ENCODE data around the gene DOK3.

The DOK3 gene

GRCh38 chr5:177514541-177514940 is 4.9 kb upstream of the DOK3 start:
- DNase-seq (ENCODE audit: low read depth in 2 of 2, low spot score in 1 of 2): no peak

GRCh38 chr5:177513500-177513899 is 3.9 kb upstream of the DOK3 start:
- no peak for DNase-seq (ENCODE audit: low read depth in 2 of 2, low spot score in 1 of 2)

- no peak for DNase-seq (ENCODE audit: low read depth in 2 of 2, low spot score in 1 of 2)
Observed at GRCh38 chr5:177512736-177513380, 3.2 kb upstream of the DOK3 start.

- DNase-seq (ENCODE audit: low read depth in 2 of 2, low spot score in 1 of 2): no peak
Observed at GRCh38 chr5:177511796-177512675, 2.4 kb upstream of the DOK3 start.

GRCh38 chr5:177511181-177511580 is 1.6 kb upstream of the DOK3 start:
- DNase-seq (ENCODE audit: low read depth in 2 of 2, low spot score in 1 of 2): no peak

GRCh38 chr5:177510567-177511053 is 984 bp upstream of the DOK3 start:
- DNase-seq (ENCODE audit: low read depth in 2 of 2, low spot score in 1 of 2): no peak

- DNase-seq (ENCODE audit: low read depth in 2 of 2, low spot score in 1 of 2): no peak
Observed at GRCh38 chr5:177509991-177510566, 453 bp upstream of the DOK3 start.

- DNase-seq (ENCODE audit: low read depth in 2 of 2, low spot score in 1 of 2): no peak
Observed at GRCh38 chr5:177508837-177509236, 789 bp downstream of the DOK3 start.

GRCh38 chr5:177508221-177508611 is 1.4 kb downstream of the DOK3 start:
- DNase-seq (ENCODE audit: low read depth in 2 of 2, low spot score in 1 of 2): no peak

- no peak for DNase-seq (ENCODE audit: low read depth in 2 of 2, low spot score in 1 of 2)
Observed at GRCh38 chr5:177507596-177508220, 1.9 kb downstream of the DOK3 start.

- DNase-seq (ENCODE audit: low read depth in 2 of 2, low spot score in 1 of 2): no peak
Observed at GRCh38 chr5:177507165-177507564, 2.5 kb downstream of the DOK3 start.

- no peak for DNase-seq (ENCODE audit: low read depth in 2 of 2, low spot score in 1 of 2)
Observed at GRCh38 chr5:177505075-177505474, 4.6 kb downstream of the DOK3 start.

GRCh38 chr5:177504086-177505056 is 5.3 kb downstream of the DOK3 start:
- DNase-seq (ENCODE audit: low read depth in 2 of 2, low spot score in 1 of 2): no peak

- no peak for DNase-seq (ENCODE audit: low read depth in 2 of 2, low spot score in 1 of 2)
Observed at GRCh38 chr5:177503351-177504085, 6.1 kb downstream of the DOK3 start.

- DNase-seq (ENCODE audit: low read depth in 2 of 2, low spot score in 1 of 2): no peak
Observed at GRCh38 chr5:177502886-177503285, 6.7 kb downstream of the DOK3 start.

GRCh38 chr5:177501874-177502678 is 7.5 kb downstream of the DOK3 start:
- no peak for DNase-seq (ENCODE audit: low read depth in 2 of 2, low spot score in 1 of 2)

GRCh38 chr5:177500685-177501522 is 8.7 kb downstream of the DOK3 start:
- peak; percentile 78 to 82 for DNase-seq (ENCODE audit: low read depth in 2 of 2, low spot score in 1 of 2)

GRCh38 chr5:177499842-177500241 is 9.8 kb downstream of the DOK3 start:
- no peak for DNase-seq (ENCODE audit: low read depth in 2 of 2, low spot score in 1 of 2)
